Upper lobe of right lung (tissue), 1 donor: ENCODE measurements around the gene PKD1. TPM values are rescaled to one million over a fixed set of nuclear protein-coding genes. Genes with fewer than 3 reads are reported as not detected.

ENCODE experiments used
- ATAC-seq: fragments of 200-7000 bp; cut with Tn5 transposase; one replicate; pipeline ENCODE4 v1.9.1; 2020; ENCODE audit warnings: mild to moderate bottlenecking, moderate library complexity
- DNase-seq: peaks from one replicate; pipeline ENCODE4 v3.0.0-alpha.2; 2020
- H3K27ac ChIP-seq: fragments of 200-600 bp; one replicate; pipeline ENCODE4 v1.8.0; 2022
- H3K27me3 ChIP-seq: fragments of 200-600 bp; one replicate; pipeline ENCODE4 v1.8.0; 2022; ENCODE audit warnings: mild to moderate bottlenecking
- H3K36me3 ChIP-seq: fragments of 200-600 bp; one replicate; pipeline ENCODE4 v1.8.0; 2022
- H3K4me1 ChIP-seq: fragments of 200-600 bp; one replicate; pipeline ENCODE4 v1.8.0; 2022
- H3K4me3 ChIP-seq: fragments of 200-600 bp; one replicate; pipeline ENCODE4 v1.8.0; 2022; ENCODE audit warnings: mild to moderate bottlenecking
- H3K9me3 ChIP-seq: fragments of 200-600 bp; one replicate; pipeline ENCODE4 v1.8.0; 2022
- intact Hi-C: fragments of 100-400 bp; cut with DNase I; formaldehyde crosslinking; loops from one replicate; pipeline ENCODE4 v1.11.0; 2022
- total RNA-seq: library from RNA; stranded (reverse); fragmentation: NEBNext Ultra II Directional; extraction: Animal tissue kit (Norgen Biotek cat#: 25700); gene quantifications from one replicate; pipeline ENCODE4 v1.2.1, GENCODE V29; 2021
- TF ChIP-seq, protein P1 (sequence below): fragments of 200-600 bp; IDR thresholded peaks from one replicate; pipeline ENCODE4 v1.8.0; 2022; ENCODE audit warnings: antibody characterized with exemption
- donor health status: DM: no; HTN: yes; CAD: no; lungs with severe emphysema.

The PKD1 gene
- total RNA-seq, 1 donor from 2014 or later: 84.8 TPM

DNA sequence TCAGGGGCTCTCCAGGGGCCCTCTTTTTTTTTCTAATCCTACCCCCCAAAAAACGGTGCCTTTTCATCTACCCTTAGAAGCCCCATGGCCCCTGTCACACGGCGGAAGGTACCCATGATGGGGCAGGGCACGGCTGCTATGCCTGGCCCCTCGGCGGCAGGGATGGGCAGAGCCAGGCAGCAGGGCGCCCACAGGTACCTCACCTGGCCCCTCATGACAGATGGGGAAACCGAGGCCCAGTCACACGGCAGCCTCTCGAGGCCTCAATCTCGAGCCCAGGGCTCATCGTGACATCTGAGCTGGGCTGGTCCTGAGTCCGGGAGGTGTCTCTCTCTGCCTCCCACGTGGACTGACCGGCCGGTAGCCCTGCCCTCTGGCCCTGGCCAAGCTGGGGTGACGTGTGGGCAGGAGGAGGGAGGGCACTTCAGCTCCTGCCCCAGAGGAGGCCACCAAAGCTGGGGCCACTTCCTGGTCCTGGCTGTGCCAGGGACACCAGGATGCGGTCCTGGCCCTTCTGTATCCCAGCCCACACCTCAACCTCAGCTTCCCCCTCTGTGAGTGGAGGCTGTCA is 31.5 kb upstream of the PKD1 start:
- peaks cover 37% of the 10 kb centered on the region for H3K36me3 ChIP-seq
- DNase-seq (no peak), ATAC-seq (no peak)
- H3K4me3 ChIP-seq: no peak overlapping the region
- H3K4me1 ChIP-seq: no peaks in the 10 kb centered on the region
- H3K27me3 ChIP-seq: no peaks in the 10 kb centered on the region
- TF ChIP-seq, protein P1, sequence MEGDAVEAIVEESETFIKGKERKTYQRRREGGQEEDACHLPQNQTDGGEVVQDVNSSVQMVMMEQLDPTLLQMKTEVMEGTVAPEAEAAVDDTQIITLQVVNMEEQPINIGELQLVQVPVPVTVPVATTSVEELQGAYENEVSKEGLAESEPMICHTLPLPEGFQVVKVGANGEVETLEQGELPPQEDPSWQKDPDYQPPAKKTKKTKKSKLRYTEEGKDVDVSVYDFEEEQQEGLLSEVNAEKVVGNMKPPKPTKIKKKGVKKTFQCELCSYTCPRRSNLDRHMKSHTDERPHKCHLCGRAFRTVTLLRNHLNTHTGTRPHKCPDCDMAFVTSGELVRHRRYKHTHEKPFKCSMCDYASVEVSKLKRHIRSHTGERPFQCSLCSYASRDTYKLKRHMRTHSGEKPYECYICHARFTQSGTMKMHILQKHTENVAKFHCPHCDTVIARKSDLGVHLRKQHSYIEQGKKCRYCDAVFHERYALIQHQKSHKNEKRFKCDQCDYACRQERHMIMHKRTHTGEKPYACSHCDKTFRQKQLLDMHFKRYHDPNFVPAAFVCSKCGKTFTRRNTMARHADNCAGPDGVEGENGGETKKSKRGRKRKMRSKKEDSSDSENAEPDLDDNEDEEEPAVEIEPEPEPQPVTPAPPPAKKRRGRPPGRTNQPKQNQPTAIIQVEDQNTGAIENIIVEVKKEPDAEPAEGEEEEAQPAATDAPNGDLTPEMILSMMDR: no peak
- no peaks in the 10 kb centered on the region for H3K9me3 ChIP-seq
- intact Hi-C loops: no loop called here
- H3K27ac ChIP-seq: no peak overlapping the region

DNA sequence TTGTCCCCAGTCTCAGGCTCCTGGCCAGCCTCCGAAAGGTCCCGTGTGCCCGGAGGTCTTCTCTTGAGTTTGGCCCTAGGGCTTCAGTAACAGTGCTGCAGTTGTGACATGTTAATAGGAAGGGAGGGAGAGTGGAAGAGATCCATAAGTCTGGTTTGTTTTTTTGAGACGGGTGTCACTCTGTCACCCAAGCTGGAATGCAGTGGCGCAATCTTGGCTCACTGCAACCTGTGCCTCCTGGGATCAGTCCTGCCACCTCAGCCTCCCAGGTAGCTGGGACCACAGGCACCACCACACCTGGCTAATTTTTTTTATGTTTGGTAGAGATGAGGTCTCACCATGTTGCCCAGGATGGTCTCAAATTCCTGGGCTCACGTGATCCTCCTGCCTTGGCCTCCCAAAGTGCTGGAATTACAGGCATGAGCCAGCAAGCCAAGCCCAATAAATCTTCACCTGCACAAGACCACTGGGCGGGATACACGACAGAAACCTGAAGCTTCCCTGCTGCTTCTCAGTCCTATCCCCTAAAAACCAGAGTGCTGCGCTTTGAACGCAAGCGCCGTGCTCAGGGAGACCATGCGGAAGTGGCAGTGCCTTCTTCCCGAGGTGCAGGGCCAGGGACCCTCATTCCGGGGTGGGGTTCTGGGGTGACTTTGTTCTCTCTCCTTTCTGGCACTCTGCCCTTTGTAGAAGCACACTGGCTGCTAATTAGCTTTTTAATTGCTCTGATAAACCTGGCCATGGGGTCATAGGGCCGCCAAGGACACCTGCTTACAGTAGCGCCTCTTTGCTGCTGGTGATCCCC is 30.8 kb upstream of the PKD1 start:
- Histone ChIP-seq H3K4me3 (no peak overlapping the region), H3K9me3 (no peaks in the 10 kb centered on the region), H3K4me1 (no peaks in the 10 kb centered on the region), H3K27me3 (no peaks in the 10 kb centered on the region), H3K27ac (no peak overlapping the region), H3K36me3 (peaks cover 32% of the 10 kb centered on the region)
- intact Hi-C loops: no loop called here
- no peak for ATAC-seq
- no peak for DNase-seq
- TF ChIP-seq, protein P1: no peak

DNA sequence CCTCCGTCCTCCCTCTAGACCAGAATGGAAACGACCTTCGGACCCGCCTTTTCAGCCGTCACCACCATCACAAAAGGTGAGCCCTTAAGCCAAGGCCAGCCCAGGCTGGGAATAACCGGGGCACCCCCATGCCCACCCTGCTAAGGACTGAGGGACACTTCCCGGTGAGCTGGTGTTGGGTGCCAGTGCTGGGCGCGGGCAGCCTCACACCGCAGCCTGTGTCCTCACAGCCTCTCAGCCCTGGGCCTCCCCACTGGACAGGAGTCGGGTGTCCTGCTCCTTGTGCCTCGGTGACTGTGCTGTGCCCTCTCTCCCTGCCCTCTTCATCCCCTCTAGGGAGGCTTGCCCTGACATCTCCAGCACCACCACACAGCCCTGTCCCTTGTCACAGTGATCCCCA is 30.2 kb upstream of the PKD1 start:
- peaks cover 30% of the 10 kb centered on the region for H3K36me3 ChIP-seq
- intact Hi-C loops: no loop called here
- DNase-seq (no peak), ATAC-seq (no peak)
- no peak overlapping the region for H3K27ac ChIP-seq
- no peaks in the 10 kb centered on the region for H3K9me3 ChIP-seq
- H3K27me3 ChIP-seq: no peaks in the 10 kb centered on the region
- TF ChIP-seq, protein P1: no peak
- peaks cover 3% of the 10 kb centered on the region for H3K4me1 ChIP-seq
- H3K4me3 ChIP-seq: no peak overlapping the region

DNA sequence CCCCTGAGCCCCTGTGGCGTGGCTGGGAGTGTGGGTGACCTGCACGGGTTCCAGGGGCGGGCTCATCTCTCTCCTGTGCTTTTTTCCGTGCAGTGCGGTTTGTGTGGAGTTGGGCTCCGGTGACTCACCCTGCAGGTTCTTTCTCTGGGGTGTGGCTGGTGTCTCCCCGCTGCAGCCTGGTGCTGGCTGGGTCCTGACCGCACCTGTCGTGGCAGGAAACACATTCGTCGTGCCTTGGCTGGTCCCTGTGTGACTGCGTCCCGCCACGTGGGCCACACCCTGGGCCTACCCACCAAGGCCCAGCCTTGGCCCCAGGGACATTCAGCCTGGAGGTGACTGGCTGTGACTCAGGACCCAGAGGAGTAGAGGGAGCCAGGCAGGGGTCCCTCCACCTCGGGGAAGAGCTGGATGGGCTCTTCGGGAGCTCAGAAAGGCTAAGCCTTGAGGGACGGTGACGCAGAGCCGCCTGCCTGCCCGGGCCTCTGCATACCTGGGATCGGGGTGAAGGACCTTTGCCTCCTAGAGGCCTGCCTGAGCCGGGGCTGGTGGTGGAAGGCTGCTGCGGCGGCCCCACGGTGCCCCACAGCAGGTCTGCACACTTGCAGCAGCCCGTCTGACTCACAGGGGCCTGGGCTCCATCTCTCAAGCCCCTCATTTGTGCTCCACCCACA is 27.6 kb upstream of the PKD1 start:
- no peak for DNase-seq
- intact Hi-C loops: no loop called here

DNA sequence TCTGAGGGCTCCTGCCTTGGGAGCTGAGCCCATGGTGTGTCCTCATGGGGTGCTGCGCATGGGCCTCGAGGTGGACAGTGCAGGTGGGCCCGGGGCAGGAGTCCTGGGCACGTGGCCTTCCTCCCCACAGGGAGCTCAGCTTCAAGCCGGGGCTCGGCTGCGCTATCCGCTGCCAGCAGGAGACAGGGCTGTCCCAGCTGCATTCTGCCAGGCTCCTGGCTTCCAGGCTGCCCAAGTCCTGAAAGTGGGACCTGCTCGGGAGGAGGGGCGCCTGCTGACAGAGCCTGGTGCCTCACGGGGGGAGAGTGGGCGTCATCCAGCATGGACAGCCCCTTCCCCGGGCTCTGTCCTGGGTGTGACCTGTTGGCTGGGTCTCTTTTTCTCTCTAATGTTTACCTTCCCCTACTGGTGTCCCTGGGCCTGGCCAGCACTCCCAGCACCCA is 27.0 kb upstream of the PKD1 start:
- intact Hi-C loops: no loop called here

More for the DNA sequence above, 27.6 kb upstream of the PKD1 start:
- H3K9me3 ChIP-seq: no peaks in the 10 kb centered on the region
- H3K4me3 ChIP-seq: no peak overlapping the region
- H3K36me3 ChIP-seq: peaks cover 25% of the 10 kb centered on the region
- TF ChIP-seq, protein P1: no peak
- H3K27ac ChIP-seq: no peak overlapping the region
- no peaks in the 10 kb centered on the region for H3K27me3 ChIP-seq
- ATAC-seq: no peak
- peaks cover 25% of the 10 kb centered on the region for H3K4me1 ChIP-seq

More for the DNA sequence above, 27.0 kb upstream of the PKD1 start:
- H3K27me3 ChIP-seq: no peaks in the 10 kb centered on the region
- ATAC-seq (no peak), DNase-seq (no peak)
- no peaks in the 10 kb centered on the region for H3K9me3 ChIP-seq
- peaks cover 20% of the 10 kb centered on the region for H3K36me3 ChIP-seq
- TF ChIP-seq, protein P1: no peak
- no peak overlapping the region for H3K27ac ChIP-seq
- H3K4me3 ChIP-seq: no peak overlapping the region
- peaks cover 32% of the 10 kb centered on the region for H3K4me1 ChIP-seq
